Colonic mucosa (tissue), 4 donors: ENCODE results near the gene LPAR3. TPM values are rescaled to one million over a fixed set of nuclear protein-coding genes. Genes with fewer than 3 reads are reported as not detected.

Experiments used
- DNase-seq: peaks from one replicate; pipeline ENCODE4 v3.0.0-alpha.2; 2020
- H3K27ac ChIP-seq: fragments of 200-600 bp; one replicate; pipeline ENCODE4 v1.8.0; 2021
- H3K27me3 ChIP-seq: fragments of 200-600 bp; one replicate; pipeline ENCODE4 v1.8.0; 2021
- H3K36me3 ChIP-seq: fragments of 200-600 bp; one replicate; pipeline ENCODE4 v1.8.0; 2021
- H3K4me1 ChIP-seq: fragments of 200-600 bp; one replicate; pipeline ENCODE4 v1.8.0; 2021; ENCODE audit warnings: mild to moderate bottlenecking
- H3K4me3 ChIP-seq: fragments of 200-600 bp; one replicate; pipeline ENCODE4 v1.8.0; 2021
- H3K9ac ChIP-seq, 2 donors: one replicate each; pipeline ENCODE4 v1.7.0; 2013; ENCODE audit warnings: control low read depth in 2 of 2, low read depth in 2 of 2, low read length in 2 of 2
- H3K9me3 ChIP-seq: fragments of 200-600 bp; one replicate; pipeline ENCODE4 v1.8.0; 2021
- intact Hi-C: fragments of 100-400 bp; cut with DNase I; formaldehyde crosslinking; loops from one replicate; pipeline ENCODE4 v1.14.1; 2022
- total RNA-seq, 2 donors: library from RNA; stranded (reverse); fragmentation: NEBNext Ultra II Directional in 1 of 2; extraction: Animal tissue kit (Norgen Biotek cat#: 25700) in 1 of 2; gene quantifications; one replicate each; pipeline ENCODE4 v1.2.1, GENCODE V29; 2021
- TF ChIP-seq, protein P1 (sequence below): fragments of 200-600 bp; IDR thresholded peaks from one replicate; pipeline ENCODE4 v1.8.0; 2022; ENCODE audit warnings: antibody characterized with exemption, mild to moderate bottlenecking
- donor health status: healthy.
- donor health status: DM: no; HTN: no; CAD: no.
- donor health status: DM: no; HTN: no; CAD: no.

The LPAR3 gene
- total RNA-seq, 2 donors from 2014 or later, result 2.3 to 3.6 TPM

- no peaks in the 10 kb centered on the region for H3K27me3 ChIP-seq
- peaks cover 4% of the 10 kb centered on the region for H3K4me1 ChIP-seq
- no peak for DNase-seq
- TF ChIP-seq, protein P1, sequence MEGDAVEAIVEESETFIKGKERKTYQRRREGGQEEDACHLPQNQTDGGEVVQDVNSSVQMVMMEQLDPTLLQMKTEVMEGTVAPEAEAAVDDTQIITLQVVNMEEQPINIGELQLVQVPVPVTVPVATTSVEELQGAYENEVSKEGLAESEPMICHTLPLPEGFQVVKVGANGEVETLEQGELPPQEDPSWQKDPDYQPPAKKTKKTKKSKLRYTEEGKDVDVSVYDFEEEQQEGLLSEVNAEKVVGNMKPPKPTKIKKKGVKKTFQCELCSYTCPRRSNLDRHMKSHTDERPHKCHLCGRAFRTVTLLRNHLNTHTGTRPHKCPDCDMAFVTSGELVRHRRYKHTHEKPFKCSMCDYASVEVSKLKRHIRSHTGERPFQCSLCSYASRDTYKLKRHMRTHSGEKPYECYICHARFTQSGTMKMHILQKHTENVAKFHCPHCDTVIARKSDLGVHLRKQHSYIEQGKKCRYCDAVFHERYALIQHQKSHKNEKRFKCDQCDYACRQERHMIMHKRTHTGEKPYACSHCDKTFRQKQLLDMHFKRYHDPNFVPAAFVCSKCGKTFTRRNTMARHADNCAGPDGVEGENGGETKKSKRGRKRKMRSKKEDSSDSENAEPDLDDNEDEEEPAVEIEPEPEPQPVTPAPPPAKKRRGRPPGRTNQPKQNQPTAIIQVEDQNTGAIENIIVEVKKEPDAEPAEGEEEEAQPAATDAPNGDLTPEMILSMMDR, result no peak
- intact Hi-C loops, result no loop called here
- H3K27ac ChIP-seq, result no peak overlapping the region
- H3K9me3 ChIP-seq, result no peaks in the 10 kb centered on the region
- H3K9ac ChIP-seq, result no peak overlapping the region
- H3K36me3 ChIP-seq, result no peaks in the 10 kb centered on the region
- no peak overlapping the region for H3K4me3 ChIP-seq
Observed at GRCh38 chr1:84844094-84844493, 48.9 kb downstream of the LPAR3 start.

- no peak overlapping the region for H3K9ac ChIP-seq
- intact Hi-C loops, result no loop called here
- peaks cover 4% of the 10 kb centered on the region for H3K4me1 ChIP-seq
- H3K27me3 ChIP-seq, result no peaks in the 10 kb centered on the region
- H3K4me3 ChIP-seq, result no peak overlapping the region
- no peaks in the 10 kb centered on the region for H3K9me3 ChIP-seq
- TF ChIP-seq, protein P1, result no peak
- no peak for DNase-seq
- H3K36me3 ChIP-seq, result no peaks in the 10 kb centered on the region
- no peak overlapping the region for H3K27ac ChIP-seq
Observed at GRCh38 chr1:84842748-84843231, 50.2 kb downstream of the LPAR3 start.

DNA sequence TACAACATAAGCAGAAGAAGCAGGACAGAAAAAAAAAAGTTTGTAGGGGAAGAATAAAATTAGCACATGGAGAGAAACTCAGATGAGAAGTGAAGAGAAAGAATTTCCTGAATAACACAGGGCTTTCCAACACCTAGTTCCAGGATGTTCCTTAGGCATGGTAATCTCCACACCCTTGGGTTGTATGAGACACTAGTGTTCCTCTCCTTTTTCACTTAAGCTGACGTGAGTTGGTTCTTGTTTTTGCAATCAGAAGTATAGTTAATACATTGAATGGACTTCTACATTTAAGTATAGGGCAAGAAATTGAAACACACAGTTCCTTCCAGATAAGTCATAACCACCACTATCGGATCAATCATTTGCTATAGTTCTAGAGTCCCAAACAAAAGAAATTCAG, 51.0 kb downstream of the LPAR3 start:
- H3K9ac ChIP-seq, result no peak overlapping the region
- intact Hi-C loops, result no loop called here
- no peak overlapping the region for H3K4me3 ChIP-seq
- H3K27ac ChIP-seq, result no peak overlapping the region
- H3K36me3 ChIP-seq, result no peaks in the 10 kb centered on the region
- H3K9me3 ChIP-seq, result no peaks in the 10 kb centered on the region
- DNase-seq, result no peak
- H3K27me3 ChIP-seq, result no peaks in the 10 kb centered on the region
- no peaks in the 10 kb centered on the region for H3K4me1 ChIP-seq
- TF ChIP-seq, protein P1, result no peak

DNA sequence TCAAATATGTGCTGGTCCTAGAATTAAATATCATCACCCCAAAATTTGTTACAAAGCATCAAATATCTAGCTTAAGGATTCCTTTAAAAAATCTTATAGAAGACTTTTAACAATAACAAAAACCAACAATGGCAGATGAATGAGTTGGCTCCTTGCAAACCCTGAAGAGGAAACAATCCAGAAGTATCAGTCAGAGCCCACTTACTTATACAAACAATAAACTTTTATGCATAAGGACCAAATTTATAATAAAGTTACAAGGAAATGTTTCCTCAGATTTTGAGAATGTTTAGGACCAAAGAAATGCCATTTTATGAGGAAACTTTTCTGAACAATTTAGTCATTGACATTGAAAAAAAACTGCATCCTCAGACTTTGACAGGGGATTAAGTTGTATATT, 52.7 kb downstream of the LPAR3 start:
- no peaks in the 10 kb centered on the region for H3K4me1 ChIP-seq
- DNase-seq, result no peak
- intact Hi-C loops, result no loop called here
- no peak overlapping the region for H3K9ac ChIP-seq
- no peaks in the 10 kb centered on the region for H3K36me3 ChIP-seq
- TF ChIP-seq, protein P1, result no peak
- H3K9me3 ChIP-seq, result no peaks in the 10 kb centered on the region
- H3K4me3 ChIP-seq, result no peak overlapping the region
- no peak overlapping the region for H3K27ac ChIP-seq
- H3K27me3 ChIP-seq, result no peaks in the 10 kb centered on the region

DNA sequence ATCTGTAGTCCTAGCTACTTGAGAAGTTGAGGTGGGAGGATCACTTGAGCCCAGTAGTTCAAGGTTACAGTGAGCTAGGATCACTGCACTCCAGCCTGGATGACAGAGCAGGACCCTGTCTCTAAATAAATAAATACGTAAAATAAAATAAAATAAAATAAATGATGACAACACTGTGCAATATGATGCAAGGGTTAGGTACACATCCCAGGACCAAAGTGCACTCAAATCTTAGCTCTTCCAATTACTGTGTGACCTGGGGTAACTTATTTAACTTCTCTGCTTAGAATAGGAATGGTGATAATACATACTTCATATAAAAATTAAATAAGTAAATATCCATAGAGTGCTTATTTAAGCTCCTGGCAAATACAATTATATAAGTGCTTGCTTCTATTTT, 53.5 kb downstream of the LPAR3 start:
- Histone ChIP-seq H3K9ac (no peak overlapping the region), H3K36me3 (no peaks in the 10 kb centered on the region), H3K27ac (no peak overlapping the region), H3K4me1 (no peaks in the 10 kb centered on the region), H3K4me3 (no peak overlapping the region), H3K9me3 (no peaks in the 10 kb centered on the region), H3K27me3 (no peaks in the 10 kb centered on the region)
- DNase-seq, result no peak
- TF ChIP-seq, protein P1, result no peak
- intact Hi-C loops, result no loop called here
